Activated CD8-positive, alpha-beta memory T cell treated with anti-CD3 and anti-CD28 coated beads, Interleukin-2, amount 10 ng/mL, durations not matched to agents 7 days and 5 days (primary cell): ENCODE results near the gene CNPPD1. TPM values are rescaled to one million over a fixed set of nuclear protein-coding genes. Genes with fewer than 3 reads are reported as not detected.

Experiments used
- ATAC-seq: fragments of 150-1000 bp; cut with Tn5 transposase; one replicate; pipeline ENCODE4 v1.10.0; 2021; ENCODE audit warnings: moderate library complexity
- CTCF ChIA-PET: fragments of 350-600 bp; sonication (Branson Sonifier 250); formaldehyde crosslinking; loops from one replicate; lab custom pipeline; 2021; ENCODE audit warnings: antibody characterized with exemption; lab: Charles Lee
- DNase-seq: peaks from one replicate; pipeline ENCODE4 v3.0.0-alpha.2; 2020
- H3K27ac Mint-ChIP-seq: one replicate; pipeline ENCODE4 v1.8.0; 2021; ENCODE audit warnings: mild to moderate bottlenecking, mixed read lengths
- H3K27me3 Mint-ChIP-seq: one replicate; pipeline ENCODE4 v1.8.0; 2021; ENCODE audit warnings: mixed read lengths
- H3K36me3 Mint-ChIP-seq: one replicate; pipeline ENCODE4 v1.8.0; 2021; ENCODE audit warnings: mild to moderate bottlenecking, mixed read lengths
- H3K4me1 Mint-ChIP-seq: one replicate; pipeline ENCODE4 v1.8.0; 2021; ENCODE audit warnings: mixed read lengths
- H3K4me3 Mint-ChIP-seq: one replicate; pipeline ENCODE4 v1.8.0; 2021; ENCODE audit warnings: mild to moderate bottlenecking, moderate library complexity, mixed read lengths
- H3K9me3 Mint-ChIP-seq: one replicate; pipeline ENCODE4 v1.8.0; 2022; ENCODE audit warnings: low read depth, mixed read lengths
- total RNA-seq, 2 experiments: library from RNA; stranded (reverse); gene quantifications; one replicate each; pipeline ENCODE4 v1.2.3, GENCODE V29; 2021

CNPPD1 gene
- total RNA-seq, 2 experiments from 2014 or later = 66.9 to 72.0 TPM

DNA sequence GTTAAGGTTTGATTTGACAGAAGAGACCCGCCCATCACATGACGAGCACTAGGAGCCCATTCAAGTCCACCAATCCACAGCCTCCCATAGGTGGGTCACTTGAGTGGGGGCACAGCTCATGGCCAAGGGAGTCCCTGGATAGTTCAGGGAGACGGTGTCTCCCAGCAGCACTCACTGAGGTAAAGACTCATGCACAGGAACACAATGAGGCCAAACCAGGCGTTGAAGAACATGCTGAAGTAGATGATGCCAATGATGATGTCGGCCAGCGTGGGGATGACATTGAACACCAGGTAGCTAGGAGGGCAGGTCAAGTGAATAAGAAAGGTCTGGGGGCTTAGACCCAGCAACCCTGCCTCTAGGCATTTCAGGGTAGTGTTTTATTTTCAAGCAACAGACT is 38.1 kb upstream of the CNPPD1 start:
- ATAC-seq (no peak), DNase-seq (no peak)
- peaks cover 14% of the 10 kb centered on the region for H3K36me3 Mint-ChIP-seq
- CTCF ChIA-PET = interaction anchor here (7.7 to 7.9 kb wide), 2 partner anchors 43 to 57 kb away, joined by 66 to 92 read pairs; partner anchors contain the start of genes NHEJ1 and SLC23A3
- peaks cover 47% of the 10 kb centered on the region for H3K4me1 Mint-ChIP-seq
- no peaks in the 10 kb centered on the region for H3K27me3 Mint-ChIP-seq
- no peak overlapping the region for H3K27ac Mint-ChIP-seq
- no peaks in the 10 kb centered on the region for H3K9me3 Mint-ChIP-seq
- no peak overlapping the region for H3K4me3 Mint-ChIP-seq

- CTCF ChIA-PET = interaction anchor here (1.6 to 7.9 kb wide), 3 partner anchors 43 to 81 kb away, joined by 7 to 92 read pairs (median 66); partner anchors contain the start of genes NHEJ1 and SLC23A3
- H3K27ac Mint-ChIP-seq = peak overlapping the region; percentile 3
These were observed 37.4 kb upstream of the CNPPD1 start for GRCh38 chr2:219214141-219214540.

GRCh38 chr2:219213486-219214071 is 36.9 kb upstream of the CNPPD1 start:
- CTCF ChIA-PET = interaction anchor here (0.9 to 7.9 kb wide), 7 partner anchors 32 to 81 kb away, joined by 3 to 92 read pairs (median 20); partner anchors contain the start of genes CNPPD1, NHEJ1, SLC23A3 and TUBA4A
- Mint-ChIP-seq H3K9me3 (no peaks in the 10 kb centered on the region), H3K27me3 (no peaks in the 10 kb centered on the region), H3K4me1 (peaks cover 54% of the 10 kb centered on the region), H3K27ac (no peak overlapping the region), H3K36me3 (peaks cover 23% of the 10 kb centered on the region), H3K4me3 (no peak overlapping the region)
- DNase-seq (no peak), ATAC-seq (no peak)

More at GRCh38 chr2:219214141-219214540, 37.4 kb upstream of the CNPPD1 start:
- peaks cover 17% of the 10 kb centered on the region for H3K36me3 Mint-ChIP-seq
- no peak for DNase-seq
- H3K27me3 Mint-ChIP-seq = no peaks in the 10 kb centered on the region
- no peak for ATAC-seq
- H3K4me1 Mint-ChIP-seq = peaks cover 52% of the 10 kb centered on the region
- H3K9me3 Mint-ChIP-seq = no peaks in the 10 kb centered on the region
- H3K4me3 Mint-ChIP-seq = no peak overlapping the region

DNA sequence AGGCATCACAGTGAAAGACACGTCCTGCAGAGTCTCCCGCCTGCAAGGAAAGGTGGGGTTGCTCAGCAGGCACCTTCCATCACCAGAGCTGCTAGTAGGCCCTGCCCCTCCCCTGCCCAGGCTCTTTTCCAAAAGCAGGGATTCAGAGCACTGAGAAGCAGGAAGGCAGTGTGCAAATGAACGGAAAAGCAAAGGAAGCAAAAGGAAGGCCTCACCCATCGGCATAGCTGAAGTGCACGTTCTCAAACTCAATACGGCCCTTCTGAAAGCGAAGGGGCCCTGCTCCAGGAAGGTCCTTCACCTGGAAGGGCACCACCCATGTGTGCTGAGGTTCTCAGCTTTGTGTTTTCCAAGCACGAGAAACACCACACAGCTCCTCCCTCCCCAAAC is 36.3 kb upstream of the CNPPD1 start:
- Mint-ChIP-seq H3K4me3 (no peak overlapping the region), H3K4me1 (peaks cover 58% of the 10 kb centered on the region), H3K27ac (no peak overlapping the region), H3K36me3 (peaks cover 28% of the 10 kb centered on the region), H3K27me3 (no peaks in the 10 kb centered on the region), H3K9me3 (no peaks in the 10 kb centered on the region)
- CTCF ChIA-PET = interaction anchor here (0.9 to 7.9 kb wide), 8 partner anchors 15 to 82 kb away, joined by 3 to 92 read pairs (median 14); partner anchors contain the start of genes CNPPD1, NHEJ1, SLC23A3 and TUBA4A
- ATAC-seq = no peak
- no peak for DNase-seq

DNA sequence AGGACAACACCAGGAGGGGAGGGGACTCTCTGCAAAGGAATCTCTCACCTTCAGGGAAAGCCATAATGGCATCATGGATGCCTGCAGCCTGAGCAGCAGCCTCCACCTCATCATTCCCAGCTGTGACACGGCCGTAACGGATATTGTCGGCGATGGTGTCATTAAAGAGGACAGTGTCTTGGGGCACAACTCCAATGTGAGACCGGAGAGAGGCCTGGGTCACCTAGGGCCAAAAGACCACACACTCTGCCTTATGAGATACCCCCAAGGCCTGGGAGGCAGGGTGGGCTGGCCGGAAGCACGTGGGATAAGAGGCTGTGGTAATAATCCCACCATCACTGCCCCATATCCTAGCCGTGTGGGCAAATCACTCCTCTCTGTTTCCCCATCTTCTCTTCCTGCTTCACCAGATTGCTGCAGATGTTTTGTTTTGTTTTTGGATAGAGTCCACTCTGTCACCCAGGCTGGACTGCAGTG is 34.2 kb upstream of the CNPPD1 start:
- H3K4me3 Mint-ChIP-seq = no peak overlapping the region
- H3K36me3 Mint-ChIP-seq = peaks cover 26% of the 10 kb centered on the region
- peak overlapping the region; percentile 93 for H3K27ac Mint-ChIP-seq
- H3K4me1 Mint-ChIP-seq = peaks cover 58% of the 10 kb centered on the region
- no peak for ATAC-seq
- H3K27me3 Mint-ChIP-seq = no peaks in the 10 kb centered on the region
- no peaks in the 10 kb centered on the region for H3K9me3 Mint-ChIP-seq
- DNase-seq = no peak
- CTCF ChIA-PET = interaction anchor here (0.8 to 7.9 kb wide), 22 partner anchors 10 to 181 kb away, joined by 3 to 92 read pairs (median 6); partner anchors contain the start of genes ANKZF1, ATG9A, CNPPD1 and GLB1L

- no peak for DNase-seq
- ATAC-seq = no peak
- Mint-ChIP-seq H3K36me3 (peaks cover 26% of the 10 kb centered on the region), H3K4me3 (no peak overlapping the region), H3K27me3 (no peaks in the 10 kb centered on the region), H3K27ac (peak overlapping the region; percentile 93), H3K9me3 (no peaks in the 10 kb centered on the region), H3K4me1 (peaks cover 60% of the 10 kb centered on the region)
- CTCF ChIA-PET = interaction anchor here (1.4 to 7.9 kb wide), 9 partner anchors 20 to 181 kb away, joined by 3 to 92 read pairs (median 19); partner anchors contain the start of genes ANKZF1, ATG9A, CNPPD1 and NHEJ1
These were observed 33.6 kb upstream of the CNPPD1 start for GRCh38 chr2:219210196-219210885.

DNA sequence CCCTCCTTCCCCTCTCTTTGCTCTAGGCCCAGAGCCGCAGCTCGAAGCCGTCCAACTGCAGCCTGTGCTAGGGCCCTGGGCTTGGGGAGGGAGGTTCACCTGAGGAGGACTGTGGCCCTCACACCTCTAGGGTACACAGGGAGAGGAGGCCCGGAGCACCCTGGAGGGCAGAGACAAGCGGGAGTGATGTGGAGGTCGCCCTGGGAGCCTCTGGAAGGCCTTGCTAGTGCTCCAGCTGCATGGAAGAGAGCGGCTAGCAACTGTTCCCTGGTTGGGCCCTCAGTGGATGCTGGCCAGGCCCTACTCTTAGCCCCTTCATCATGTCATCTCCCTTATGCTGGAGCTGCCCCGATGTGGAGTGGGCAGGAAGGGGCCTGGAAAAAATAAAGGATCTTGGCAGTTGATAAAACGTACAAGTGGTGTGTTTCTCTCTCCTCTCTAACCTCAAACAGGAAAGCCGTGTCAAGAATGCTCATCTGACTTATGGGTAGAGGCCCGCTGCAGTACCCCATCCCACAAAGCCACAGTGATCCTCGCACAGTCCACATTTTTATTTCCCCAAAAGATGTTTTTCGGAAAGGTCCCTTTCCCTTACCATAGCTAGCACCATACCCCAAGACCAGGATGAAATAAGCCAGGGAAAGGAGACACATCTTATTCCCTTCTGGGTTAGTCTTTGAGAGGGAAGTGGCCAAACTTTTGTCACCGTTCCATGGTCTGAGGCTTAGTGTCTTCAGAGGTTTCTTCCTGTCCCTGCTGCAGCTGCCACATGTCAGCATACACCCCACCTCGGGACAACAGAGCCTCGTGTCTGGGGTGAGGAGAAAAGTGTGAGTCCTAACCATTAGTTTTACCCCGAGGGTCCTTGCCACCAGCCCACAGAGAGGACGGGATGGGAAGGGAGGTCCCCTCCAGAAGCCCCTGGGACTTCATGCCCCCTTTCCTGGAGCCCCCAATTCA is 32.8 kb upstream of the CNPPD1 start:
- DNase-seq (no peak), ATAC-seq (no peak)
- Mint-ChIP-seq H3K9me3 (peaks cover under 1% of the 10 kb centered on the region), H3K27ac (peak overlapping the region; percentile 93), H3K36me3 (peaks cover 27% of the 10 kb centered on the region), H3K4me1 (peaks cover 58% of the 10 kb centered on the region), H3K27me3 (no peaks in the 10 kb centered on the region), H3K4me3 (peak overlapping the region; percentile 81)
- CTCF ChIA-PET = interaction anchor here (1.2 to 6.9 kb wide), 7 partner anchors 29 to 86 kb away, joined by 3 to 65 read pairs (median 16); partner anchors contain the start of genes CNPPD1, DNAJB2 and SLC23A3

DNA sequence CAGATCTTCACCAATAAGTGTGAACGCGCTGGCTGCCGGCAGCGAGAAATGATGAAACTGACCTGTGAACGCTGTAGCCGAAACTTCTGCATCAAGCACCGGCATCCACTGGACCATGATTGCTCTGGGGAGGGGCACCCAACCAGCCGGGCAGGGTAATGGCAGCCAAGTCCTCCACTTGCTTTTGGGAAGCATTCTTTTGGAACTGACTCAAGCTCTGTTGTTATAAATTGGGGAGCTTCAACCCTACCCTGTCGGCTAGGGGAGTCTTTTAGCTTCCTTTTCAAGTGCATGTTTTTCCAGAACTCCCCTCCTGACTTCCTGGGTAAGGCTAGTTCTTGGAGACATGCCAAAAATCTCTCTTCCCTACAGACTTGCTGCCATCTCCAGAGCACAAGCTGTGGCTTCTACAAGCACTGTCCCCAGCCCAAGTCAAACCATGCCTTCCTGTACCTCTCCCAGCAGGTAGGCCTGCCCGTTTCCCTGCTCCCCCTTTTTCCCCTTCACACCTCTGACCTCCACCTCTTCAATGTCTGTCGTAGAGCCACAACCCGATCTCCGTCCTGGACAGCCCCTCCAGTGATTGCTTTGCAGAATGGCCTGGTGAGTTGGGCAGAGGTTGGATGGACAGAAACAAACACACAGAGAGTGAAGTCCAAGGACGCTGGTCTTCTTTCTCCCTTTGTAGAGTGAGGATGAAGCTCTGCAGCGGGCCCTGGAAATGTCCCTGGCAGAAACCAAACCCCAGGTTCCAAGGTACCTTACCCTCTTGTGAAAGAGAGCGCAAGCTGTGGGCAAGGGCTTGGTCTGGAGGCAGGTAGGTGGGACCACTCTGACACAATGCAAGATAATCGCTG is 31.4 kb upstream of the CNPPD1 start:
- H3K27me3 Mint-ChIP-seq = no peaks in the 10 kb centered on the region
- H3K36me3 Mint-ChIP-seq = peaks cover 27% of the 10 kb centered on the region
- CTCF ChIA-PET = interaction anchor here (1.0 to 6.9 kb wide), 8 partner anchors 27 to 87 kb away, joined by 3 to 65 read pairs (median 14); partner anchors contain the start of genes CNPPD1, DNAJB2 and SLC23A3
- peaks cover 5% of the 10 kb centered on the region for H3K9me3 Mint-ChIP-seq
- H3K4me1 Mint-ChIP-seq = peaks cover 56% of the 10 kb centered on the region
- ATAC-seq (no peak), DNase-seq (no peak)
- peak overlapping the region; percentile 81 for H3K4me3 Mint-ChIP-seq
- H3K27ac Mint-ChIP-seq = peak overlapping the region; percentile 93

DNA sequence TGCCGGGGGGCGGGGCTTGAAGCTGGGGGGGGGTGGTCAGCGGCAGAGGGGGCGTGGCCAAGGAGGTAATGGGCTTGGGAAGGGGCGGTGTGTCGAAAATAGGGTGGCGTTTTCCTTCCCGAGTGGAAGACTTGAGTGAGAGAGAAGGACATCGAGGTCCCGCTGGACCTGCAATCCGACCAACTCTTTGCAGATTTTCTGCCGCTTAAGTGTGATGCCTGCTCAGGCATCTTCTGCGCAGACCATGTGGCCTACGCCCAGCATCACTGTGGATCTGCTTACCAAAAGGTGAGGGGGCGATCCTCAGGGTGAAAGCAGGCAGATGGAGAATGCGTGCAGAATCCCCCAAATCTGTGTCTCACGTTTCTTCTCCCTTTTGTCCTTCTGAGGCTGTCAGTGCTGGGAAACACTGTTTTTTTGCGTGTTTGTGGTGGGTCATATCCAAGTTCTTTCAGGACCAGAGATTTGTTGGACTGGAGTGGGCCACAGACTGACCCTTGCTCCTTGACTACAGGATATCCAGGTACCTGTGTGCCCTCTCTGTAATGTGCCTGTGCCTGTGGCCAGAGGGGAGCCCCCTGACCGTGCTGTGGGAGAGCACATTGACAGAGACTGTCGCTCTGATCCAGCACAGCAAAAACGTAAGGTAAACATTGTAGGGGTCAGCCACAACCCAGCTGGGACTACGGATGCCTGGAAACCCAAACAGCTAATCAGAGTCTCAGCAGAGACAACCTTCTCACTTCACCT is 30.6 kb upstream of the CNPPD1 start:
- CTCF ChIA-PET = interaction anchor here (0.6 to 6.9 kb wide), 17 partner anchors 9 to 88 kb away, joined by 3 to 65 read pairs (median 7); partner anchors contain the start of genes ABCB6, CNPPD1, DNAJB2 and NHEJ1
- H3K4me3 Mint-ChIP-seq = peak overlapping the region; percentile 81
- no peak for ATAC-seq
- DNase-seq = no peak
- no peaks in the 10 kb centered on the region for H3K27me3 Mint-ChIP-seq
- H3K9me3 Mint-ChIP-seq = peaks cover 5% of the 10 kb centered on the region
- H3K4me1 Mint-ChIP-seq = peaks cover 56% of the 10 kb centered on the region
- H3K27ac Mint-ChIP-seq = peak overlapping the region; percentile 93
- peaks cover 28% of the 10 kb centered on the region for H3K36me3 Mint-ChIP-seq

GRCh38 chr2:219206328-219207133 is 29.8 kb upstream of the CNPPD1 start, which contains the start of gene ZFAND2B:
Gene ZFAND2B, plus strand, starts transcription at chr2:219206782. Its CDS starts 206 bp downstream, at chr2:219206988.
- H3K4me1 Mint-ChIP-seq = peaks cover 53% of the 10 kb centered on the region

More at GRCh38 chr2:219206328-219207133, 29.8 kb upstream of the CNPPD1 start, which contains the start of gene ZFAND2B:
- DNase-seq = peak; percentile 96
- ATAC-seq = peak; percentile 95
- H3K36me3 Mint-ChIP-seq = peaks cover 26% of the 10 kb centered on the region
- H3K4me3 Mint-ChIP-seq = peak within 1 kb of the TSS; percentile 81
- H3K9me3 Mint-ChIP-seq = peaks cover 5% of the 10 kb centered on the region
- peak within 1 kb of the TSS; percentile 93 for H3K27ac Mint-ChIP-seq
- no peaks in the 10 kb centered on the region for H3K27me3 Mint-ChIP-seq
- CTCF ChIA-PET = interaction anchor here (0.6 to 6.9 kb wide), 15 partner anchors 10 to 89 kb away, joined by 3 to 65 read pairs (median 6); partner anchors contain the start of genes ABCB6, CNPPD1, DNAJB2 and NHEJ1
